Activated CD8-positive, alpha-beta T cell treated with anti-CD3 and anti-CD28 coated beads for 36 hours (primary cell): ENCODE results near the gene COMMD3. TPM values are rescaled to one million over a fixed set of nuclear protein-coding genes. Genes with fewer than 3 reads are reported as not detected.
"Not testable (repeated sequence)": the region's sequence is repeated elsewhere in the genome, so short reads cannot be mapped to it uniquely, and the experiment has no call there.

Source experiments
- ATAC-seq: fragments of 200-7000 bp; cut with Tn5 transposase; one replicate; pipeline ENCODE4 v1.10.0; 2021; ENCODE audit warnings: mild to moderate bottlenecking, moderate library complexity
- CTCF ChIA-PET: fragments of 350-600 bp; sonication (Branson Sonifier 250); formaldehyde crosslinking; loops from one replicate; lab custom pipeline; 2021; ENCODE audit warnings: antibody characterized with exemption; lab: Charles Lee
- POLR2A ChIA-PET: fragments of 350-600 bp; sonication (Branson Sonifier 250); formaldehyde crosslinking; loops from one replicate; lab custom pipeline; 2021; ENCODE audit warnings: antibody characterized with exemption; lab: Charles Lee
- DNase-seq: peaks from one replicate; pipeline ENCODE4 v3.0.0-alpha.2; 2020
- H3K27ac Mint-ChIP-seq: one replicate; pipeline ENCODE4 v1.8.0; 2021; ENCODE audit warnings: mild to moderate bottlenecking, mixed read lengths
- H3K27me3 Mint-ChIP-seq: one replicate; pipeline ENCODE4 v1.8.0; 2021; ENCODE audit warnings: mixed read lengths
- H3K36me3 Mint-ChIP-seq: one replicate; pipeline ENCODE4 v1.8.0; 2021; ENCODE audit warnings: low read depth, mixed read lengths
- H3K4me1 Mint-ChIP-seq: one replicate; pipeline ENCODE4 v1.8.0; 2021; ENCODE audit warnings: low read depth, mixed read lengths
- H3K4me3 Mint-ChIP-seq: one replicate; pipeline ENCODE4 v1.8.0; 2021; ENCODE audit warnings: mild to moderate bottlenecking, moderate library complexity, mixed read lengths
- H3K9me3 Mint-ChIP-seq: one replicate; pipeline ENCODE4 v1.8.0; 2021; ENCODE audit warnings: mixed read lengths
- CTCF ChIP-seq: fragments of 200-600 bp; IDR thresholded peaks from one replicate; pipeline ENCODE4 v1.8.0; 2022; ENCODE audit warnings: antibody characterized with exemption, mild to moderate bottlenecking
- intact Hi-C: fragments of 100-400 bp; cut with micrococcal nuclease; formaldehyde crosslinking; loops from one replicate; pipeline ENCODE4 v1.10.0; 2022
- total RNA-seq, 2 experiments: library from RNA; stranded (reverse); gene quantifications; one replicate each; pipeline ENCODE4 v1.2.3, GENCODE V29; 2021

COMMD3 gene
- total RNA-seq, 2 experiments from 2014 or later, result 64.7 to 68.7 TPM

GRCh38 chr10:22356324-22356873 is 40.2 kb downstream of the COMMD3 start:
- Mint-ChIP-seq H3K27ac (no peak overlapping the region), H3K36me3 (no peaks in the 10 kb centered on the region), H3K27me3 (peaks cover 6% of the 10 kb centered on the region), H3K4me3 (no peak overlapping the region), H3K4me1 (no peaks in the 10 kb centered on the region), H3K9me3 (no peaks in the 10 kb centered on the region)
- DNase-seq (no peak), ATAC-seq (no peak)
- POLR2A ChIA-PET, result interaction anchor here (1.4 kb wide), 1 partner anchor 11 kb away, joined by 3 read pairs; the partner anchor contains the start of gene SPAG6
- CTCF ChIA-PET, result no interaction called here
- no peak for TF ChIP-seq CTCF
- intact Hi-C loops, result no loop called here

- ATAC-seq, H3K9me3 Mint-ChIP-seq, H3K36me3 Mint-ChIP-seq, intact Hi-C loops, H3K4me3 Mint-ChIP-seq, POLR2A ChIA-PET, H3K27ac Mint-ChIP-seq, H3K27me3 Mint-ChIP-seq, DNase-seq, H3K4me1 Mint-ChIP-seq, CTCF ChIA-PET: not testable (repeated sequence)
Observed at GRCh38 chr10:22357770-22358169, 41.6 kb downstream of the COMMD3 start.

GRCh38 chr10:22363305-22363704 is 47.1 kb downstream of the COMMD3 start:
- no peak for TF ChIP-seq CTCF
- DNase-seq, result peak; percentile 69
- H3K36me3 Mint-ChIP-seq, result no peaks in the 10 kb centered on the region
- no peaks in the 10 kb centered on the region for H3K9me3 Mint-ChIP-seq
- no peak overlapping the region for H3K27ac Mint-ChIP-seq
- intact Hi-C loops, result loop anchor here (10.0 kb wide), 1 partner anchor 71 kb away; no protein-coding TSS in a partner anchor
- peaks cover 27% of the 10 kb centered on the region for H3K4me1 Mint-ChIP-seq
- CTCF ChIA-PET, result interaction anchor here (0.6 kb wide), 1 partner anchor 104 kb away, joined by 3 read pairs; no protein-coding TSS in a partner anchor
- POLR2A ChIA-PET, result no interaction called here
- ATAC-seq, result peak; percentile 78
- H3K27me3 Mint-ChIP-seq, result peaks cover 6% of the 10 kb centered on the region
- H3K4me3 Mint-ChIP-seq, result no peak overlapping the region

GRCh38 chr10:22364407-22365140 is 48.4 kb downstream of the COMMD3 start:
- no peak overlapping the region for H3K27ac Mint-ChIP-seq
- CTCF ChIA-PET, result no interaction called here

GRCh38 chr10:22365233-22365632 is 49.0 kb downstream of the COMMD3 start:
- Mint-ChIP-seq H3K4me1 (peaks cover 41% of the 10 kb centered on the region), H3K9me3 (no peaks in the 10 kb centered on the region), H3K27ac (no peak overlapping the region), H3K27me3 (peaks cover 4% of the 10 kb centered on the region), H3K4me3 (no peak overlapping the region), H3K36me3 (no peaks in the 10 kb centered on the region)
- ATAC-seq (peak; percentile 37), DNase-seq (no peak)
- ChIA-PET POLR2A (interaction anchor here (0.6 kb wide), 1 partner anchor 37 kb away, joined by 4 read pairs; no protein-coding TSS in a partner anchor), CTCF (no interaction called here)
- intact Hi-C loops, result loop anchor here (10.0 kb wide), 1 partner anchor 70 kb away; no protein-coding TSS in a partner anchor
- no peak for TF ChIP-seq CTCF

More at GRCh38 chr10:22364407-22365140, 48.4 kb downstream of the COMMD3 start:
- H3K36me3 Mint-ChIP-seq, result no peaks in the 10 kb centered on the region
- intact Hi-C loops, result loop anchor here (10.0 kb wide), 1 partner anchor 70 kb away; no protein-coding TSS in a partner anchor
- peaks cover 37% of the 10 kb centered on the region for H3K4me1 Mint-ChIP-seq
- no peak for ATAC-seq
- no peak for DNase-seq
- TF ChIP-seq CTCF, result no peak
- POLR2A ChIA-PET, result no interaction called here
- peaks cover 6% of the 10 kb centered on the region for H3K27me3 Mint-ChIP-seq
- H3K9me3 Mint-ChIP-seq, result no peaks in the 10 kb centered on the region
- no peak overlapping the region for H3K4me3 Mint-ChIP-seq
